LNCaP clone FGC (cell line): ENCODE results near the gene GPX2.

Experiments
- DNase-seq: peaks from one replicate; pipeline ENCODE4 v3.0.0-alpha.2; 2011; ENCODE audit warnings: low read depth
- H3K4me3 ChIP-seq: 2 replicates; pipeline ENCODE4 v1.5.1; 2011; ENCODE audit warnings: mild to moderate bottlenecking, low read depth, low read length, control low read depth
- TF ChIP-seq, protein P1 (sequence below): IDR thresholded peaks from 2 replicates; pipeline ENCODE4 v1.5.1; 2012; ENCODE audit warnings: mild to moderate bottlenecking; ENCODE audit not compliant: control insufficient read depth, insufficient read depth; ENCODE audit errors: extremely low read depth

The GPX2 gene

DNA sequence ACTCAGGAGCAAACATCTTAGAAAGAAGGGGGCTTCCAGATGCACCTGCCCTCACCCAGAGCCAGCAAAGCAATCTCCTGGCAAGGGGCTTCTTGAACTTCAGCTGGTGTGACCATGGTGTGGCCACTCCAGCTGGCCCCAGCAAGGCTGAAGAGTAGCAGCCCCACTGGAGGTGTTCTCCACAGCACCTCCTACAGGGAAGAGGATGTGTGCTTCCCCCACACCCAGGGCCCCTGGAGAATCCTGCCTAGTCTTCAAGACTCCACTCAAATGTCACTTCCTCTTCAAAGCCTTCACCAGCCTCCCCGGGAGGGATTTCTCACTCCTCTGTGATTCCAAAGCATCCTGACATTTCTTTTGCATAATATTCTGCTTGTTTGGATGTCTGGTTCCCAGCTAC, 21.1 kb upstream of the GPX2 start:
- DNase-seq, result no peak
- no peak overlapping the region for H3K4me3 ChIP-seq
- TF ChIP-seq, protein P1, sequence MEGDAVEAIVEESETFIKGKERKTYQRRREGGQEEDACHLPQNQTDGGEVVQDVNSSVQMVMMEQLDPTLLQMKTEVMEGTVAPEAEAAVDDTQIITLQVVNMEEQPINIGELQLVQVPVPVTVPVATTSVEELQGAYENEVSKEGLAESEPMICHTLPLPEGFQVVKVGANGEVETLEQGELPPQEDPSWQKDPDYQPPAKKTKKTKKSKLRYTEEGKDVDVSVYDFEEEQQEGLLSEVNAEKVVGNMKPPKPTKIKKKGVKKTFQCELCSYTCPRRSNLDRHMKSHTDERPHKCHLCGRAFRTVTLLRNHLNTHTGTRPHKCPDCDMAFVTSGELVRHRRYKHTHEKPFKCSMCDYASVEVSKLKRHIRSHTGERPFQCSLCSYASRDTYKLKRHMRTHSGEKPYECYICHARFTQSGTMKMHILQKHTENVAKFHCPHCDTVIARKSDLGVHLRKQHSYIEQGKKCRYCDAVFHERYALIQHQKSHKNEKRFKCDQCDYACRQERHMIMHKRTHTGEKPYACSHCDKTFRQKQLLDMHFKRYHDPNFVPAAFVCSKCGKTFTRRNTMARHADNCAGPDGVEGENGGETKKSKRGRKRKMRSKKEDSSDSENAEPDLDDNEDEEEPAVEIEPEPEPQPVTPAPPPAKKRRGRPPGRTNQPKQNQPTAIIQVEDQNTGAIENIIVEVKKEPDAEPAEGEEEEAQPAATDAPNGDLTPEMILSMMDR, result no peak

DNA sequence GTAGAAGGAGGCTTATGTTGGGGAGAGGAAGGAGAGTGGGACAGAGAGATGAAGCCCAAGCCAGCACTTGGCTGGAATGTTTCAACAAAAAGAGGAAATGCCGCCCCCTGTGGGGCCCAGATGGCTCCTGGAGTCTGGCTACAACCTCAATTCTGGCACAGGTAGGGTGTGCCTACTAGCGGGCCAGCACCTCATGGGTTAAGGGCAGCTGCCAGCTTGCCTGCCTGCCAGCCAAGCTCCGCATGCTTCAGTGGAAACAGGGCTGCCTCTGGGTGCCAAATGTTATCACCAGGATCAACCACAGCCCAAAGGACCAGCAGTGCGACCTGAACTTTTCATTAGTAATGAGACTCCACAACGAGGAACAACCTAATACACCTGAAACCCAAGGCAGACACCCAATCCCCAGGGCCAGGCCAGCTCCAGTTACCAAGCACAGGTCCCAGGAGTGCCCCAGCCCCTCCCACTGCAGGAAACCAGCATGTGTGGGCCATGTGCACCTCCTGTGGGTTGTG, 18.3 kb upstream of the GPX2 start:
- TF ChIP-seq, protein P1, result no peak
- H3K4me3 ChIP-seq, result no peak overlapping the region
- DNase-seq, result peak; percentile 49

DNA sequence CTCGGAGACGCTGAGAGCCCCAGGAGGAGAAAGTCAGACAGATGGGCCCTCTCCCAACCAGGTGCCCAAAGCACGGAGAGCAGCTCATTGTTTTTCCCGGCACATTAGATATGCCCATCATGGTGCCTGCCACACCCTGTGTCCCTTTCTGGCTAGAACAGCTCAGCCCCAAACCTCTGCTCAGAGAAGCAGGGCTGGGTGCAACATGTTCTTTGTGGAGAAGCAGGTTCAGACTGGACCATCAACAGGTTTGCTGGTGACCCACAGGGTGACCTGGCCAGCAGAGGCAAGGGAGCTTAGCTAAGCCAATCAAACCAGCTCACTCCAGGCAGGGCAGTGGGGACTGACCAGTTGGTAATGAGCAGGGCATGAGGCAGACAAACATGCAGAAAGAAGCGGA, 16.2 kb upstream of the GPX2 start:
- TF ChIP-seq, protein P1, result no peak
- no peak for DNase-seq
- no peak overlapping the region for H3K4me3 ChIP-seq

DNA sequence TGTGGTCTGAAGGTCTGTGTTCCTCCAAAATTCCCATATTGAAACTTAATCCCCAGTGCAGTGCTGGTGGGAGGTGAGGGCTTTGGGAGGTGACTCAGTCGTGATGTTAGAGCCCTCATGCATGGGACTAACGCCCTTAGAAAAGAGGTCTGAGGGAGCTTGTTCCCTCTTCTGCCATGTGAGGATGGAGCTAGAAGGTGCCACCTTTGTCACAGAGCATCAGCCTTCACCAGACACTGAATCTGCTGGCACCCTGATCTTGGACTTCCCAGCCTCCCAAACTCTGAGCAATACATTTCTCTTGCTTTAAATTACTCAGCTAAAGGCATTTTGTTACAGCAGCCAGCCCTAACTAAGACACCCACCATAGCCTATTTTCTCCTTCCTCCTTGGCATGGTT, 15.7 kb upstream of the GPX2 start:
- TF ChIP-seq, protein P1, result no peak
- no peak overlapping the region for H3K4me3 ChIP-seq
- DNase-seq, result no peak

DNA sequence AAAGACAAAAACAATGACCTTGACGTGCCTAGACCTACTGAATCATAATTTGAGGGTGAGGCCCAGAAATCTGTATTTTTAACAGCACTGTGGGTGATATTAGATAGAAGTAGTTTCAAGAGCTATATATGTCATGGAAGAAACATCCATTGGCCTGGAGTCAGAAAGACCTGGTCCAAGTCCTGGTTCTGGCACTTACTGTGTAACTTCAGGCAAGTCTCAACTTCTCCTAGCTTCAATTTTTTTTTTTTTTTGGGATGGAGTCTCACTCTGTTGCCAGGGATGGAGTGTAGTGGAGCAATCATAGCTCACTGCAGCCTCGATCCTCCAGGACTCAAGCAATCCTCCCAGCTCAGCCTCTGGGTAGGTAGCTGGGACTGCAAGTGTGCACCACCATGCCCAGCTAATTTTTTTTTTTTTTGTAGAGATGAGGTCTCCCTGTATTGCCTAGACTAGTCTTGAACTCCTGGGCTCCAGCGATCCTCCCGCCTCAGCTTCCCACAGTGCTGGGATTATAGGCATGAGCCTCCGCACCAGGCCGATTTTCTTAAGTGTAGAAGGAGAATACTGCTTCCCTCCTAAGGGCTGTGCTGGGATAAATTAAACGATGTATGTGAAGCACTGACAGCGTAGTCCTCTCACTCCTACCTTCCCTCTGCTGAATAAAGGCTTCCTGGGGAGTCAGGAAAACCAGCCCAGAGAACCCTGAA, 14.3 kb upstream of the GPX2 start:
- no peak for DNase-seq
- TF ChIP-seq, protein P1, result no peak
- H3K4me3 ChIP-seq, result no peak overlapping the region

DNA sequence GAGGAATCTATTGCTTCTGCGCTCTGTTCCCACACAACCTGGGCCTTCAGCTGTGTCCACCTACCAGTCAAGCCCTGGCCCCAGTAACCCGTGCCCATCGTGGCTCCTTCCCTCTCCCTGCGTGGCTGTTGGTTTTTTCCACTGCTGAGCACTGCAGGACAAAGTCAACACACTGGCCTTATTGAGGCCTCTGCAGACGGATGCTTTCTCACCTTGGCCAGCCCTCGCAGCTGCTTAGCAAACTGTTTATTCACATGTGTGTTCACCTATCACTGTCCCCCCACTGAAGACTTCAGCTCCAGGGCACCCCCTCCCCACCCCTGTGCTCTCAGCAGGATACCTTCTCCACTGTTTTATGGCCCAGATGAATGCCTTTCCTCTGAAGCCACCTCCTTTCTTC, 12.8 kb upstream of the GPX2 start:
- no peak for DNase-seq
- TF ChIP-seq, protein P1, result no peak
- H3K4me3 ChIP-seq, result no peak overlapping the region
